ENCODE measurements around the gene MAIP1. TPM values are rescaled to one million over a fixed set of nuclear protein-coding genes. Genes with fewer than 3 reads are reported as not detected.

MAIP1 gene
- total RNA-seq, 2 experiments from 2014 or later: 28.6 to 30.0 TPM

- no peak overlapping the region for H3K4me3 Mint-ChIP-seq
- DNase-seq: no peak
- no peaks in the 10 kb centered on the region for H3K9me3 Mint-ChIP-seq
- H3K27me3 Mint-ChIP-seq (ENCODE audit: low read depth): no peaks in the 10 kb centered on the region
- H3K36me3 Mint-ChIP-seq (ENCODE audit: low read depth): no peaks in the 10 kb centered on the region
- H3K4me1 Mint-ChIP-seq (ENCODE audit: low read depth): no peaks in the 10 kb centered on the region
- intact Hi-C loops (cut with micrococcal nuclease): no loop called here
- CTCF ChIA-PET: no interaction called here
- no peak overlapping the region for H3K27ac Mint-ChIP-seq
These were observed 41.9 kb downstream of the MAIP1 start for GRCh38 chr2:199997296-199997695.

- H3K36me3 Mint-ChIP-seq (ENCODE audit: low read depth): no peaks in the 10 kb centered on the region
- no peaks in the 10 kb centered on the region for H3K9me3 Mint-ChIP-seq
- CTCF ChIA-PET: no interaction called here
- no peak overlapping the region for H3K27ac Mint-ChIP-seq
- no peak overlapping the region for H3K4me3 Mint-ChIP-seq
- no peaks in the 10 kb centered on the region for H3K27me3 Mint-ChIP-seq (ENCODE audit: low read depth)
- H3K4me1 Mint-ChIP-seq (ENCODE audit: low read depth): no peaks in the 10 kb centered on the region
- intact Hi-C loops (cut with micrococcal nuclease): no loop called here
- no peak for DNase-seq
These were observed 43.8 kb downstream of the MAIP1 start for GRCh38 chr2:199999166-199999565.

GRCh38 chr2:200000444-200001163 is 45.2 kb downstream of the MAIP1 start:
- no peaks in the 10 kb centered on the region for H3K36me3 Mint-ChIP-seq (ENCODE audit: low read depth)
- CTCF ChIA-PET: interaction anchor here (0.6 kb wide), 1 partner anchor 218 kb away, joined by 3 read pairs; no protein-coding TSS in a partner anchor

GRCh38 chr2:200003444-200003843 is 48.1 kb downstream of the MAIP1 start:
- H3K4me3 Mint-ChIP-seq: no peak overlapping the region
- H3K27ac Mint-ChIP-seq: no peak overlapping the region
- CTCF ChIA-PET: interaction anchor here (0.6 kb wide), 1 partner anchor 163 kb away, joined by 3 read pairs; no protein-coding TSS in a partner anchor
- no peaks in the 10 kb centered on the region for H3K36me3 Mint-ChIP-seq (ENCODE audit: low read depth)
- H3K27me3 Mint-ChIP-seq (ENCODE audit: low read depth): no peaks in the 10 kb centered on the region
- H3K9me3 Mint-ChIP-seq: no peaks in the 10 kb centered on the region
- no peak for DNase-seq
- intact Hi-C loops (cut with micrococcal nuclease): no loop called here
- no peaks in the 10 kb centered on the region for H3K4me1 Mint-ChIP-seq (ENCODE audit: low read depth)

More at GRCh38 chr2:200000444-200001163, 45.2 kb downstream of the MAIP1 start:
- H3K27me3 Mint-ChIP-seq (ENCODE audit: low read depth): no peaks in the 10 kb centered on the region
- H3K27ac Mint-ChIP-seq: no peak overlapping the region
- no peak for DNase-seq
- no peak overlapping the region for H3K4me3 Mint-ChIP-seq
- no peaks in the 10 kb centered on the region for H3K9me3 Mint-ChIP-seq
- intact Hi-C loops (cut with micrococcal nuclease): no loop called here
- no peaks in the 10 kb centered on the region for H3K4me1 Mint-ChIP-seq (ENCODE audit: low read depth)

- DNase-seq: no peak
- intact Hi-C loops (cut with micrococcal nuclease): no loop called here
These were observed 50.3 kb downstream of the MAIP1 start for GRCh38 chr2:200005675-200006074.

GRCh38 chr2:200007306-200007705 is 51.9 kb downstream of the MAIP1 start:
- no peak overlapping the region for H3K27ac Mint-ChIP-seq
- H3K9me3 Mint-ChIP-seq: no peaks in the 10 kb centered on the region
- DNase-seq: no peak
- CTCF ChIA-PET: no interaction called here
- H3K36me3 Mint-ChIP-seq (ENCODE audit: low read depth): no peaks in the 10 kb centered on the region
- no peaks in the 10 kb centered on the region for H3K27me3 Mint-ChIP-seq (ENCODE audit: low read depth)
- intact Hi-C loops (cut with micrococcal nuclease): no loop called here
- no peaks in the 10 kb centered on the region for H3K4me1 Mint-ChIP-seq (ENCODE audit: low read depth)
- no peak overlapping the region for H3K4me3 Mint-ChIP-seq

More at GRCh38 chr2:200005675-200006074, 50.3 kb downstream of the MAIP1 start:
- no peaks in the 10 kb centered on the region for H3K27me3 Mint-ChIP-seq (ENCODE audit: low read depth)
- H3K9me3 Mint-ChIP-seq: no peaks in the 10 kb centered on the region
- CTCF ChIA-PET: no interaction called here
- H3K4me3 Mint-ChIP-seq: no peak overlapping the region
- no peak overlapping the region for H3K27ac Mint-ChIP-seq
- no peaks in the 10 kb centered on the region for H3K4me1 Mint-ChIP-seq (ENCODE audit: low read depth)
- H3K36me3 Mint-ChIP-seq (ENCODE audit: low read depth): no peaks in the 10 kb centered on the region

- H3K4me1 Mint-ChIP-seq (ENCODE audit: low read depth): no peaks in the 10 kb centered on the region
- intact Hi-C loops (cut with micrococcal nuclease): no loop called here
- H3K27ac Mint-ChIP-seq: no peak overlapping the region
- peaks cover 3% of the 10 kb centered on the region for H3K27me3 Mint-ChIP-seq (ENCODE audit: low read depth)
- peaks cover 2% of the 10 kb centered on the region for H3K36me3 Mint-ChIP-seq (ENCODE audit: low read depth)
- DNase-seq: no peak
- CTCF ChIA-PET: interaction anchor here (1.0 kb wide), 1 partner anchor 470 kb away, joined by 3 read pairs; no protein-coding TSS in a partner anchor
- H3K4me3 Mint-ChIP-seq: no peak overlapping the region
- H3K9me3 Mint-ChIP-seq: no peaks in the 10 kb centered on the region
These were observed 57.0 kb downstream of the MAIP1 start for GRCh38 chr2:200012401-200012800.

Other genes starting within 250 kb of the MAIP1 start
- gene FTCDNL1, start 104.4 kb upstream of the MAIP1 start, total RNA-seq: 1 to 10 TPM; 3.8 to 5.2 TPM
- 10 to 100 TPM; 18.5 to 20.6 TPM for gene C2orf69, start 44.3 kb upstream of the MAIP1 start, total RNA-seq
- gene TYW5, start 91 bp upstream of the MAIP1 start, total RNA-seq: 1 to 10 TPM; 7.8 to 7.9 TPM